Mesothelial cell of epicardium (in vitro differentiated cells): ENCODE measurements around the gene LRGUK. TPM values are rescaled to one million over a fixed set of nuclear protein-coding genes. Genes with fewer than 3 reads are reported as not detected.

ENCODE experiments used
- DNase-seq, 2 experiments: peaks; one replicate each; pipeline ENCODE4 v3.0.0; 2021; ENCODE audit warnings: low spot score in 2 of 2; ENCODE audit not compliant: unreplicated experiment in 2 of 2
- H3K27ac Mint-ChIP-seq: 2 replicates; pipeline ENCODE4 v1.8.0; 2021; ENCODE audit warnings: mixed read lengths
- H3K27me3 Mint-ChIP-seq: 2 replicates; pipeline ENCODE4 v1.8.0; 2021; ENCODE audit warnings: low read depth, mixed read lengths
- H3K36me3 Mint-ChIP-seq: 2 replicates; pipeline ENCODE4 v1.8.0; 2021; ENCODE audit warnings: mixed read lengths
- H3K4me1 Mint-ChIP-seq: 2 replicates; pipeline ENCODE4 v1.8.0; 2021; ENCODE audit warnings: mixed read lengths
- H3K4me3 Mint-ChIP-seq: 2 replicates; pipeline ENCODE4 v1.8.0; 2021; ENCODE audit warnings: mild to moderate bottlenecking, moderate library complexity, mixed read lengths
- H3K9me3 Mint-ChIP-seq: 2 replicates; pipeline ENCODE4 v1.8.0; 2021; ENCODE audit warnings: mixed read lengths
- total RNA-seq: library from RNA; stranded (reverse); gene quantifications from 3 replicates; pipeline ENCODE4 v1.2.1, GENCODE V29; 2021
- TF ChIP-seq, protein P1 (sequence below): fragments of 200-600 bp; sonication (generic); IDR thresholded peaks from one replicate; pipeline ENCODE4 v1.5.0; 2021; ENCODE audit warnings: antibody characterized with exemption; ENCODE audit not compliant: unreplicated experiment

Gene LRGUK
- total RNA-seq, 1 donor from 2014 or later, result 0.96 TPM

DNA sequence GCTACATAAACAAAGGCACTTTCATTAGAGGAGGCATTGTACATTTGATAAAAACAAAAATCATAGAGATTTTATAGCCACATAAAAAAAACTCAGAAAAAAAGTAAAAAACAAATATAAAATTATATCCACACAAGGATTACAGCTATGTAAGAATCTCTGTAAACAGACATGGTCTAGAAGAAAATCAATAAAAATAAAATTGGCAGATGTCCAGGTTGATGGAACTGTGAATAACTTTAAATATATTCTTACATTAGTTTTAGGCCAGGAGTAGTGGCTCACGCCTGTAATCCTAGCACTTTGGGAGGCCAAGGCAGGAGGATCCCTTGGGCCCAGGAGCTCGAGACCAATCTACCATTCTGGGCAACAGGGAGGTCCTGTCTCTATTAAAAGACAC, 170.3 kb downstream of the LRGUK start:
- Mint-ChIP-seq H3K9me3 (peaks cover 4% of the 10 kb centered on the region), H3K36me3 (peaks cover 53% of the 10 kb centered on the region), H3K27ac (no peak overlapping the region), H3K4me3 (no peak overlapping the region), H3K27me3 (no peaks in the 10 kb centered on the region), H3K4me1 (no peaks in the 10 kb centered on the region)
- TF ChIP-seq, protein P1, sequence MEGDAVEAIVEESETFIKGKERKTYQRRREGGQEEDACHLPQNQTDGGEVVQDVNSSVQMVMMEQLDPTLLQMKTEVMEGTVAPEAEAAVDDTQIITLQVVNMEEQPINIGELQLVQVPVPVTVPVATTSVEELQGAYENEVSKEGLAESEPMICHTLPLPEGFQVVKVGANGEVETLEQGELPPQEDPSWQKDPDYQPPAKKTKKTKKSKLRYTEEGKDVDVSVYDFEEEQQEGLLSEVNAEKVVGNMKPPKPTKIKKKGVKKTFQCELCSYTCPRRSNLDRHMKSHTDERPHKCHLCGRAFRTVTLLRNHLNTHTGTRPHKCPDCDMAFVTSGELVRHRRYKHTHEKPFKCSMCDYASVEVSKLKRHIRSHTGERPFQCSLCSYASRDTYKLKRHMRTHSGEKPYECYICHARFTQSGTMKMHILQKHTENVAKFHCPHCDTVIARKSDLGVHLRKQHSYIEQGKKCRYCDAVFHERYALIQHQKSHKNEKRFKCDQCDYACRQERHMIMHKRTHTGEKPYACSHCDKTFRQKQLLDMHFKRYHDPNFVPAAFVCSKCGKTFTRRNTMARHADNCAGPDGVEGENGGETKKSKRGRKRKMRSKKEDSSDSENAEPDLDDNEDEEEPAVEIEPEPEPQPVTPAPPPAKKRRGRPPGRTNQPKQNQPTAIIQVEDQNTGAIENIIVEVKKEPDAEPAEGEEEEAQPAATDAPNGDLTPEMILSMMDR, result no peak
- no peak for DNase-seq

DNA sequence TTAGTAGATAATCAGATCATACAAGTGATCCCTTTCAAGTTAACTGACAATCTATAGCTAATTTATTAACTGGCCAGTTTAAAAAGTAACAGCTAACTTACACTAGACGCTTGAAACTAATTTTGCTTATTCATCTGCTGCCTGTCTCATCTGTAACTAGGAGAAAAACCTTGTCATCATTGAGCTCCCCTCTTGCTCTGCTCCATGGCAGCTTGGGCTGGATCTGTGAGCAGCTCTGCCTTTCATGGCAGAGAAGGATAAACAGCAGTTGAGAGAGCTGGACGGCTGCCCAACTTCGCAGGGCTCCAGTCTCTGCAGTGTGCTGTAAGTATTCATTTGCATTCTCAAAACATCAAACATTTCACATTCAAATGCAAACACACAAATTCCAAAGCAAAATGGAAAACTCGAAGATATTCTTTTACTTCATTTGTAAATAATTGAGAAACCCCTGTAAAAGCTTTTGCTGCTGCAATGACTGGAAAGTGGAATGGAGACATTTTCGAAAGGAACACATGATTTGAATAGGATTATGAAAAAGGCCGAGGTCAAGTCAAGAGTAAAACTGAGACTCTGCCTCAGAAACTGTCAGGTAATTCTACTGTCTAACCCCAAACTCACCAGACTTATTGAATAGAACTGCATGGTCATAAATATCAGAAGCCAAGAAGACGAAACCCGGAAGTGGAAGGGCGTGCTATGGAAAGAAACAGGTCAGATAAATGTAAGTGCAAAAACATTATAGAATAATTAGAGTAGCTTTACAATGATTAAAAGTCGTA, 172.0 kb downstream of the LRGUK start:
- no peaks in the 10 kb centered on the region for H3K4me1 Mint-ChIP-seq
- H3K4me3 Mint-ChIP-seq, result no peak overlapping the region
- H3K27ac Mint-ChIP-seq, result no peak overlapping the region
- TF ChIP-seq, protein P1, result no peak
- peaks cover 56% of the 10 kb centered on the region for H3K36me3 Mint-ChIP-seq
- no peaks in the 10 kb centered on the region for H3K27me3 Mint-ChIP-seq
- DNase-seq, result no peak
- peaks cover 4% of the 10 kb centered on the region for H3K9me3 Mint-ChIP-seq

DNA sequence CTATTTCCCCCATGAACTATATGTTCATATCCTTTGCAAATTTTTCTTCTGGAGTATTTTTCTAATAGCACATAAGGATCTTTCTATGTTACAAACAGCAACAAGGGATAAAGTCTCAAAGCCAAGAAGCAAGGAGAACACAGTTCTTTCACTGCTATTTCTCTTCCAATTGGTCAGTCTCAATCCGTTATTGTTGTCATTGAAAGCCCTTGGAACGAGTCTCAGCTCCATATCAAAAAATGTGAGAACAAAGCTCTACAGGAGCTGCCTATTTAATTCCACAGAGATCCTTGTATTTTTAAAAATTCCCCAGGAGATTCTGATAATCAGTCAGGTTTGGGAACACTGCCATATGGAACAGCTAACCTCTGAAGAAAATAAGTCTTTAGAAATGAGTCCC, 173.8 kb downstream of the LRGUK start:
- Mint-ChIP-seq H3K9me3 (peaks cover 3% of the 10 kb centered on the region), H3K4me3 (no peak overlapping the region), H3K27me3 (no peaks in the 10 kb centered on the region), H3K36me3 (peaks cover 49% of the 10 kb centered on the region), H3K4me1 (no peaks in the 10 kb centered on the region), H3K27ac (no peak overlapping the region)
- no peak for DNase-seq
- TF ChIP-seq, protein P1, result no peak

DNA sequence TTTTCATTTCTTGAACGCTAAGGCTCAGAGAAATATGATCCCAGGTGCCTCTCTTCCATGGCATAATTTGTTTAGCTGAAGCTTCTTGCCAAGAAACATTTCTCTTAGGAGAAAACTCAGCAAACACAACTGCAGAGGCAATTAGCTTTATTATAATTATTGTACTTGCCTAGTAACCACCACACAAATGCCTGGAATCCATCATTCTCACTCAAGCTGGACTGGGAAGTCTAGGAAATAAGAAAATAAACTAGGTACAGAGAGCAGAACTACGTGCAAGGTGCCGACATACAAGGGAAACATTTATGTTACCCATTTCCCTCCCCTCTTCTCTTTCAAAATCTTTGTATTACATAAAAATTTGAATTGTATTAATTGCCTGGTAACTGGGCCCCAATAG, 174.5 kb downstream of the LRGUK start:
- TF ChIP-seq, protein P1, result no peak
- DNase-seq, result no peak
- Mint-ChIP-seq H3K27ac (no peak overlapping the region), H3K4me1 (no peaks in the 10 kb centered on the region), H3K36me3 (peaks cover 46% of the 10 kb centered on the region), H3K27me3 (no peaks in the 10 kb centered on the region), H3K9me3 (no peaks in the 10 kb centered on the region), H3K4me3 (no peak overlapping the region)

DNA sequence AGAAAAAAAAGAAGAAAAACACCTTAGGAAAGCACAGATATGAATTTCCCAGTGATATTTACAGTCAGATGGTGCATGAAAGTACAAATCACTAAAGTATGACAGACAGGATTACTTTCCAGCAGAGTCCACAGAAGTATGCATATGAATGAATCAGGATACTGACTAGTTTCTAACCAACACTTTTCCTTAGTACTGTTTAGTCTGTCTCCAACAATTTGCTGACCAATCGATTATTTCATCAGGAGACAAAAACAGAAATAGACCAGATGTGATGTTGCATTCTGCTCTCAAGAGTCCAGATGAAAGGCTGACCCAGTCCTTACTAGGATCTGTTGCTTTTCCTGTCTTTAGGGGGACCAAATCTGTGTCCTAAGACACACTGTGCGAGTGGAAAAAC, 175.0 kb downstream of the LRGUK start:
- Mint-ChIP-seq H3K27me3 (no peaks in the 10 kb centered on the region), H3K36me3 (peaks cover 45% of the 10 kb centered on the region), H3K4me3 (no peak overlapping the region), H3K27ac (no peak overlapping the region), H3K4me1 (no peaks in the 10 kb centered on the region), H3K9me3 (no peaks in the 10 kb centered on the region)
- DNase-seq, result no peak
- TF ChIP-seq, protein P1, result no peak

DNA sequence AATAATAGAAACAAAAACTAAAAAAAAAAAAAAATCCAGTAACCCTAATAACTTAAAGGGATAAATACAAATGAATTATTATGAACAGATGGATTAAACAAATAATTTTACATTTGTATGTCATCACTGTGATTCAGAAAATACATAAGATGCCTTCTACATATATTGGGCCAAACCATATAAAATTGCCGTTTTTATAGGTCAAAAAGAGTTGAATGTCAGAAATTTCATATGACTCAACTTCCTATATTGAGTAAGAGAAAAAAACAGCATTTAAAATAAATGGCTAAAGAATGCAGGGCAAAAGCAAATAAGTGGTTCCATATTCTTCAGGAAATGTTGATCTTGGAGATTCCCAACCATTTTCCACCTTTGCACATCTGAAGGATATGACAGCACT, 180.2 kb downstream of the LRGUK start:
- DNase-seq, result no peak
- TF ChIP-seq, protein P1, result no peak
- Mint-ChIP-seq H3K36me3 (peaks cover 27% of the 10 kb centered on the region), H3K9me3 (no peaks in the 10 kb centered on the region), H3K27me3 (no peaks in the 10 kb centered on the region), H3K4me3 (no peak overlapping the region), H3K4me1 (no peaks in the 10 kb centered on the region), H3K27ac (no peak overlapping the region)
